ENCODE measurements around the gene MSH5.
"Not testable (repeated sequence)": the region's sequence is repeated elsewhere in the genome, so short reads cannot be mapped to it uniquely, and the experiment has no call there.

The MSH5 gene

GRCh38 chr6:31784098-31784925, 44.5 kb downstream of the MSH5 start:
- no peak for TF ChIP-seq CTCF (IDR thresholded peaks at IDR 0.05; ENCODE audit: low read length, missing control alignments)
- H3K4me3 ChIP-seq (replicated peaks; ENCODE audit: low read depth, low read length), result no peak overlapping the region
- DNase-seq (ENCODE audit: low read depth), result no peak

DNA sequence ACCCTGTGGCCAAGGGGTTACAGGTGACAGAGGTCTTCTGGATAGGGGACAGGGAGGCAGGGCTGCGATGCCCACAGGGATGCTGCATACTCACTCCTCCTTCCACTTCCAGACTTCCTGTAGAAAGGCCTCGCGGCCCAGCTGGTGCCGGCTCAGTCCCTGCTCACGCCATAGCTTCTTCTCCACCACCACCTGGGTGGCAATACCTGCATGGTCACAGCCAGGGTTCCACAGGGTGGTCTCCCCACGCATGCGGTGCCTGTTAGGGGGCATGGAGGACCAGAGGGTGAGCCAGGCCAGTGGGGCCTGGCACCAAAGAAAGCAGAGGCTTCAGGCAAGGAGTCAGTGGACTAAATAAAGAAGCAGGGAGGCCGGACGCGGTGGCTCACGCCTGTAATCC, 45.7 kb downstream of the MSH5 start:
- no peak for DNase-seq (ENCODE audit: low read depth)
- TF ChIP-seq CTCF (IDR thresholded peaks at IDR 0.05; ENCODE audit: low read length, missing control alignments), result no peak
- H3K4me3 ChIP-seq (replicated peaks; ENCODE audit: low read depth, low read length), result no peak overlapping the region

GRCh38 chr6:31791324-31792089, 51.7 kb downstream of the MSH5 start:
- peak; percentile 60 for DNase-seq (ENCODE audit: low read depth)
- TF ChIP-seq CTCF (IDR thresholded peaks at IDR 0.05; ENCODE audit: low read length, missing control alignments), result peak; percentile 71
- no peak overlapping the region for H3K4me3 ChIP-seq (replicated peaks; ENCODE audit: low read depth, low read length)

GRCh38 chr6:31792090-31792374, 52.2 kb downstream of the MSH5 start:
- DNase-seq (ENCODE audit: low read depth), result no peak
- no peak overlapping the region for H3K4me3 ChIP-seq (replicated peaks; ENCODE audit: low read depth, low read length)

DNA sequence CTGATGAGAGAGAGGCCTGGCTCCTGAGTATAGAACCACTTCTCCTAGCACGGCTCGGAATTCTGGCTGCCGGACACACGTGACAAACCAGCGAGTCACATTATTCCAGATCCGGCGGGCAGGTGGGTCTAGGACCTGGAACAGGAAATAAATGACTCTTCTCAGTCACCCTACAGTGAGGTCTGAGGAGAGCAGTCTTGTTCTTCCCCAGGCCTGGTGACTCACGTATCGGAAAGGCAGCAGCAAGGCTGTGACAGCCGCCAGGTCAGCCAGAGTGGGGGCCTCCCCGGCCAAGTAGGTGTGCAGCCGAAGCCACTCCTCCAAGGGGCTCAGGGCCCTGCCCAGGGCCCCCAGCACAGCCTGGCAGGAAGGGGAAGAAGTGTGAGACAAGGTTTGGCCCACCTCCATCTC, 53.0 kb downstream of the MSH5 start:
- no peak overlapping the region for H3K4me3 ChIP-seq (replicated peaks; ENCODE audit: low read depth, low read length)
- DNase-seq (ENCODE audit: low read depth), result peak; percentile 27
- no peak for TF ChIP-seq CTCF (IDR thresholded peaks at IDR 0.05; ENCODE audit: low read length, missing control alignments)

More at GRCh38 chr6:31792090-31792374, 52.2 kb downstream of the MSH5 start:
- no peak for TF ChIP-seq CTCF (IDR thresholded peaks at IDR 0.05; ENCODE audit: low read length, missing control alignments)

- peak overlapping the region; percentile 91 for H3K4me3 ChIP-seq (replicated peaks; ENCODE audit: low read depth, low read length)
- not testable (repeated sequence) for DNase-seq (ENCODE audit: low read depth)
Measured at GRCh38 chr6:31793927-31794245, 54.1 kb downstream of the MSH5 start.

GRCh38 chr6:31794294-31794865, 54.6 kb downstream of the MSH5 start:
- DNase-seq (ENCODE audit: low read depth), result peak; percentile 36
- TF ChIP-seq CTCF (IDR thresholded peaks at IDR 0.05; ENCODE audit: low read length, missing control alignments), result no peak
- peak overlapping the region; percentile 91 for H3K4me3 ChIP-seq (replicated peaks; ENCODE audit: low read depth, low read length)
